Heart left ventricle (tissue), 16 donors: ENCODE data around the gene S1PR3. TPM values are rescaled to one million over a fixed set of nuclear protein-coding genes. Genes with fewer than 3 reads are reported as not detected.

ENCODE experiments used
- ATAC-seq, 4 donors: fragments of 200-7000 bp; cut with Tn5 transposase; one replicate each; pipeline ENCODE4 v1.9.1; 2020 to 2022; ENCODE audit warnings: moderate library complexity in 4 of 4, mild to moderate bottlenecking in 3 of 4, moderate number of reproducible peaks in 1 of 4
- DNase-seq, 5 donors: peaks; one replicate each; pipeline ENCODE4 v3.0.0-alpha.2; 2020
- H3K27ac ChIP-seq, 12 donors: fragments of 200-600 bp; sonication (generic) in 4 of 12; one replicate each; pipeline versions ENCODE4 v1.5.0 to v1.8.0; 2016 to 2022; ENCODE audit warnings: mild to moderate bottlenecking in 2 of 12
- H3K27me3 ChIP-seq, 9 donors: fragments of 200-600 bp; sonication (generic) in 2 of 9; one replicate each; pipeline versions ENCODE4 v1.5.1 to v1.8.0; 2016 to 2022; ENCODE audit warnings: mild to moderate bottlenecking in 3 of 9
- H3K36me3 ChIP-seq, 9 donors: fragments of 200-600 bp; sonication (generic) in 2 of 9; one replicate each; pipeline versions ENCODE4 v1.5.0 to v1.8.0; 2018 to 2022; ENCODE audit warnings: mild to moderate bottlenecking in 2 of 9
- H3K4me1 ChIP-seq, 12 donors: fragments of 200-600 bp; sonication (generic) in 4 of 12; one replicate each; pipeline versions ENCODE4 v1.5.0 to v1.8.0; 2016 to 2022; ENCODE audit warnings: mild to moderate bottlenecking in 3 of 12
- H3K4me3 ChIP-seq, 12 donors: fragments of 200-600 bp; sonication (generic) in 4 of 12; one replicate each; pipeline versions ENCODE4 v1.5.0 to v1.8.0; 2017 to 2022; ENCODE audit warnings: mild to moderate bottlenecking in 9 of 12, moderate library complexity in 4 of 12
- H3K9me3 ChIP-seq, 12 donors: fragments of 200-600 bp; sonication (generic) in 4 of 12; one replicate each; pipeline versions ENCODE4 v1.5.0 to v1.8.0; 2016 to 2022; ENCODE audit warnings: mild to moderate bottlenecking in 1 of 12
- CTCF ChIP-seq, 12 donors: fragments of 200-600 bp; sonication (generic) in 4 of 12; IDR thresholded peaks; one replicate each; pipeline versions ENCODE4 v1.5.0 to v1.8.0; 2018 to 2022; ENCODE audit warnings: antibody characterized with exemption in 12 of 12, mild to moderate bottlenecking in 5 of 12
- POLR2A ChIP-seq, 2 donors: fragments of 450-650 bp; IDR thresholded peaks; one replicate each; pipeline ENCODE4 v1.6.1; 2017; ENCODE audit warnings: antibody characterized with exemption in 2 of 2, mild to moderate bottlenecking in 2 of 2, moderate library complexity in 2 of 2
- WGBS, 4 donors: extraction: QIAGEN DNeasy Blood & Tissue Kit in 2 of 4; methylation state at CpG; one replicate each; pipeline versions ENCODE4 v1.1.5 to v1.1.7; 2013 to 2018; 5-methylcytosine and 5-hydroxymethylcytosine counted together
- intact Hi-C, 10 donors: fragments of 100-400 bp; cut with DNase I; formaldehyde crosslinking; loops; one replicate each; pipeline versions ENCODE4 v1.11.1 to v1.14.2; 2022
- polyA plus RNA-seq, 2 donors: library from polyadenylated mRNA; stranded (reverse); fragments of 200-250 nt; gene quantifications; one replicate each; pipeline ENCODE4 v1.2.3, GENCODE V29; 2013
- total RNA-seq, 9 donors: library from RNA; depleted of rRNA in 2 of 9; stranded (reverse); fragments of >200 nt in 2 of 9; fragmentation: NEBNext Ultra II Directional in 3 of 9; extraction: Animal tissue kit (Norgen Biotek cat#: 25700) in 3 of 9; gene quantifications; one replicate each; pipeline versions ENCODE4 v1.1.0 to v1.2.4, GENCODE V29; 2016 to 2023
- donor health status: ischemic (EF 13 %, LVEDD 7.1; RV severe dilation, severe dysfunction).
- donor health status: healthy with polysubstance abuse.
- donor health status: DM: no; HTN: yes; CAD: no.
- donor health status: DM: no; HTN: no; CAD: no.
- donor health status: ischemic (EF 25% LVEDD 6.9; RV normal size, moderate dysfunction).
- donor health status: ischemic (EF 25% LVEDD 5.7; RV mildly dilated, moderate dysfunction).
- donor health status: healthy.
- donor health status: DM: yes; HTN: yes; CAD: no.
- donor health status: ischemic (EF 35%, LVEDD 5.7; RV mildly dilated, moderate dysfunction).
- donor health status: nonischemic (EF 11% LVEDD 7.7; RV severe dilation, severe dysfunction).
- donor health status: DM: yes; HTN: yes; CAD: no.
- donor health status: PGD.
- donor health status: ischemic (EF 29% LVEDD 5.4; RV normal size, mild dysfunction).
- donor health status: nonischemic (EF 23%, LVEDD 6.1; RV moderate dilation, normal function).

Gene S1PR3
- total and polyA plus RNA-seq, 11 donors: 7.4 to 50.3 (median 29.5) TPM

DNA sequence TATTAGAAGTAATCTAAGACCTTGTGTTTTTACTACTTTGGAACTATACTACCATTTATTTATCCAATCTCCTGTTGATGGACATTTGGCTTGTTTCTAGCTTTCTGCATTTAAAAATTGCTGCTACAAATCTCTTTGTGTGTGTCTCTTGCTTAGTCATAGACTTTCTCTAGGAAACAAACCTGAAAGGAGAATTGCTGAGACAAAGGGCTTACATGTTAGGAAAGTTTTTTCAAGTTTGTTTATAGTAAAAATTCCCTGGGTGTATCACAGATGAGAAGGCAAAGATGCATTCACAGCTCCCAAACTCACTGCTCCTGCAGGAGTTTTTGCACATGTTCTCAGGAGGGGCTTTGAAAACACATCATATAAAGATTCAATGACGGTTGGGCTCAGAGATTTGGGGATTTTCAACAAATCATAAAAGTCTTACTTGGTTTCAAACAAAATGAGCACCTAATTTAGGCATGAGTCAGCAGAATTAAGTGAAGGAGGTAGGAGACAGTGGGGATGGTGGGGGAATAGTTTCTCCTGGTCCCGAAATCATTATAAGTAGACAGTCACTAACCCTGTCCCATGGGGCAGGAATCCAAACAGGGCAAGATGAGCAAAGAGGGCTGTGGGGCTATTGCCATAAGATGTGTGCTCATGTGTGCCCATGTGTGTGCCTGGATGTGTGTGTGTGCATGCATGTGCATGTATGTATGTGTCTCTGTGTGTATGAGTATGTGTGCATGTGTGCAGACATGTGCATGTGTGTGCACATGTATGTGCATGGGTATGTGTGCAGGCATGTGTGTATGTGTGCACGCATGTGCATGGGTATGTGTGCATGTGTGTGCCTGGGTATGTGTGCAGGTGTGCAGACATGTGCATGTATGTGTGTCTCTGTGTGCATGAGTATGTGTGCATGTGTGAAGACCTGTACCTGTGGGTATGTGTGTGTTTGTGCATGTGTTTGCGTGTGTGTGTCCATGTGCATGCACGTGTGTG, 43.4 kb upstream of the S1PR3 start:
- Histone ChIP-seq H3K4me3 (no peak overlapping the region), H3K36me3 (no peaks in the 10 kb centered on the region), H3K27me3 (no peaks in the 10 kb centered on the region), H3K4me1 (peaks cover 4 to 42% (median 27%) of the 10 kb centered on the region in 12 donors), H3K27ac (no peak overlapping the region), H3K9me3 (no peaks in the 10 kb centered on the region)
- DNase-seq (no peak), ATAC-seq (no peak)
- intact Hi-C loops: no loop called here
- no peak for TF ChIP-seq POLR2A (IDR thresholded peaks at IDR 0.05)
- TF ChIP-seq CTCF (IDR thresholded peaks at IDR 0.05): no peak
- WGBS, 4 donors: 64 to 95% (median 80%) methylated on average over 5 of the region's 5 CpGs

DNA sequence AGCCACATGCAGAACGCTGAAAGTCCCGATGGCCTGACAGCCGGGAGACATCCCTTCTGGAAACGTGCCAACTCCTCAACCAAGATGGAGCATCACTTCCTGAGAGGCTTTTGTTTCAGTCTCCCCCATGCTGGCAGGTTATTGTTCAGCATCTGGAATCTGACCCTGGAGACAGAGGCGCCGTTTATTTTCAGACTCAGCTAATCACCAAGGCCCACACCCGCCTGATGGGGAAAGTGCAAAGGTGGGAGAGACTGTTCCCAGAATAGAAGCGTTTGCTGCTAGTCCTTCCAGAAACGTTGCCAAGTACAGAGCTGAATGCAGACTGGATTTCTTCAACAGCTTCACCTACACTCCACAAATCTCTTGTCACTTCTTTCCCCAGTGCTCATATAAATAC, 41.8 kb upstream of the S1PR3 start:
- H3K9me3 ChIP-seq: no peaks in the 10 kb centered on the region
- peak overlapping the region in 10 of 12 donors; percentile 4 to 80 (median 64) for H3K27ac ChIP-seq
- intact Hi-C loops: no loop called here
- 2 to 10% (median 9%) methylated on average over 9 of the region's 9 CpGs for WGBS, 4 donors
- DNase-seq (peak in 4 of 5 donors; percentile 64 to 80 (median 77)), ATAC-seq (peak; percentile 89 to 93 (median 92))
- no peak overlapping the region for H3K4me3 ChIP-seq
- no peaks in the 10 kb centered on the region for H3K36me3 ChIP-seq
- TF ChIP-seq CTCF (IDR thresholded peaks at IDR 0.05): no peak
- no peaks in the 10 kb centered on the region for H3K27me3 ChIP-seq
- peaks cover 4 to 51% (median 33%) of the 10 kb centered on the region in 12 donors for H3K4me1 ChIP-seq

GRCh38 chr9:88949961-88950340, 41.3 kb upstream of the S1PR3 start:
- H3K9me3 ChIP-seq: no peaks in the 10 kb centered on the region
- 15 to 64% (median 40%) methylated on average over 1 of the region's 1 CpG for WGBS, 4 donors
- no peaks in the 10 kb centered on the region for H3K27me3 ChIP-seq
- peaks cover 4 to 51% (median 33%) of the 10 kb centered on the region in 12 donors for H3K4me1 ChIP-seq
- intact Hi-C loops: loop anchor here in 2 of 10 donors (5.0 kb wide), 2 partner anchors 37 to 42 kb away; partner anchors contain the start of gene S1PR3 (in 1 of the 2)
- ATAC-seq: no peak
- H3K36me3 ChIP-seq: no peaks in the 10 kb centered on the region
- peak overlapping the region in 9 of 12 donors; percentile 34 to 80 (median 65) for H3K27ac ChIP-seq
- H3K4me3 ChIP-seq: no peak overlapping the region
- TF ChIP-seq POLR2A (IDR thresholded peaks at IDR 0.05) (no peak), CTCF (IDR thresholded peaks at IDR 0.05) (no peak)
- DNase-seq: no peak
